ENCODE data around the gene MFNG. TPM values are rescaled to one million over a fixed set of nuclear protein-coding genes. Genes with fewer than 3 reads are reported as not detected.

MFNG gene
- total RNA-seq, 1 donor from 2014 or later = 2.3 TPM

DNA sequence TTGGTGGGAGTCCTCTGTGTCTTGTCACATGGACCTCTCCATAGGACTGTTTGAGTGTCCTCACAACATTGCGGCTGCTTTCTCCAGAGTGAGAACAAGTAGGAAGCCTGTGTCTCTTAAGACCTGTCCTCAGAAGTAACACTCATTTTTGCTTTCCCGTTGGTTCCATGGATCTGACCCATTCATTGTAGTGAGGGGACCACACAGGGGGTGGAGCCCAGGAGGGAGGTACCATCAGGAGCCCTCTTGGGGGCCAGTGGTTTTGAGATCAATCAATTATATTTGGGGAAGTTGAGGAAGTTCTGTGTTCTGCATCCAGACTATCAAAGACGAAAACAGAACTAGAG, 53.5 kb downstream of the MFNG start:
- Histone ChIP-seq H3K36me3 (no peaks in the 10 kb centered on the region), H3F3A (ENCODE audit: low read depth) (peaks cover 10% of the 10 kb centered on the region), H3K9ac (no peak overlapping the region), H2AFZ (replicated peaks) (no peak overlapping the region), H3K4me3 (no peak overlapping the region), H3K27ac (no peak overlapping the region), H3K4me1 (peaks cover 9% of the 10 kb centered on the region), H4K20me1 (ENCODE audit: low read depth) (peaks cover 11% of the 10 kb centered on the region), H3K9me3 (ENCODE audit: low read depth) (no peaks in the 10 kb centered on the region), H3K4me2 (no peak overlapping the region), H3K27me3 (peaks cover 13% of the 10 kb centered on the region), H3K79me2 (ENCODE audit: low read depth) (no peaks in the 10 kb centered on the region)
- no peak for TF ChIP-seq EZH2phosphoT487 (IDR thresholded peaks at IDR 0.05)
- TF ChIP-seq, protein P1, sequence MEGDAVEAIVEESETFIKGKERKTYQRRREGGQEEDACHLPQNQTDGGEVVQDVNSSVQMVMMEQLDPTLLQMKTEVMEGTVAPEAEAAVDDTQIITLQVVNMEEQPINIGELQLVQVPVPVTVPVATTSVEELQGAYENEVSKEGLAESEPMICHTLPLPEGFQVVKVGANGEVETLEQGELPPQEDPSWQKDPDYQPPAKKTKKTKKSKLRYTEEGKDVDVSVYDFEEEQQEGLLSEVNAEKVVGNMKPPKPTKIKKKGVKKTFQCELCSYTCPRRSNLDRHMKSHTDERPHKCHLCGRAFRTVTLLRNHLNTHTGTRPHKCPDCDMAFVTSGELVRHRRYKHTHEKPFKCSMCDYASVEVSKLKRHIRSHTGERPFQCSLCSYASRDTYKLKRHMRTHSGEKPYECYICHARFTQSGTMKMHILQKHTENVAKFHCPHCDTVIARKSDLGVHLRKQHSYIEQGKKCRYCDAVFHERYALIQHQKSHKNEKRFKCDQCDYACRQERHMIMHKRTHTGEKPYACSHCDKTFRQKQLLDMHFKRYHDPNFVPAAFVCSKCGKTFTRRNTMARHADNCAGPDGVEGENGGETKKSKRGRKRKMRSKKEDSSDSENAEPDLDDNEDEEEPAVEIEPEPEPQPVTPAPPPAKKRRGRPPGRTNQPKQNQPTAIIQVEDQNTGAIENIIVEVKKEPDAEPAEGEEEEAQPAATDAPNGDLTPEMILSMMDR (IDR thresholded peaks at IDR 0.05) = no peak
- no peak for TF ChIP-seq EZH2 (IDR thresholded peaks at IDR 0.05)
- no peak overlapping the region for H3K4me3 Mint-ChIP-seq
- H3K27me3 Mint-ChIP-seq (ENCODE audit: insufficient read depth, low read depth) = peaks cover 27% of the 10 kb centered on the region
- H3K27ac Mint-ChIP-seq = no peak overlapping the region
- H3K36me3 Mint-ChIP-seq = no peaks in the 10 kb centered on the region
- DNase-seq (ENCODE audit: low spot score) = no peak
- H3K9me3 Mint-ChIP-seq = peaks cover 4% of the 10 kb centered on the region
- peaks cover 25% of the 10 kb centered on the region for H3K4me1 Mint-ChIP-seq

DNA sequence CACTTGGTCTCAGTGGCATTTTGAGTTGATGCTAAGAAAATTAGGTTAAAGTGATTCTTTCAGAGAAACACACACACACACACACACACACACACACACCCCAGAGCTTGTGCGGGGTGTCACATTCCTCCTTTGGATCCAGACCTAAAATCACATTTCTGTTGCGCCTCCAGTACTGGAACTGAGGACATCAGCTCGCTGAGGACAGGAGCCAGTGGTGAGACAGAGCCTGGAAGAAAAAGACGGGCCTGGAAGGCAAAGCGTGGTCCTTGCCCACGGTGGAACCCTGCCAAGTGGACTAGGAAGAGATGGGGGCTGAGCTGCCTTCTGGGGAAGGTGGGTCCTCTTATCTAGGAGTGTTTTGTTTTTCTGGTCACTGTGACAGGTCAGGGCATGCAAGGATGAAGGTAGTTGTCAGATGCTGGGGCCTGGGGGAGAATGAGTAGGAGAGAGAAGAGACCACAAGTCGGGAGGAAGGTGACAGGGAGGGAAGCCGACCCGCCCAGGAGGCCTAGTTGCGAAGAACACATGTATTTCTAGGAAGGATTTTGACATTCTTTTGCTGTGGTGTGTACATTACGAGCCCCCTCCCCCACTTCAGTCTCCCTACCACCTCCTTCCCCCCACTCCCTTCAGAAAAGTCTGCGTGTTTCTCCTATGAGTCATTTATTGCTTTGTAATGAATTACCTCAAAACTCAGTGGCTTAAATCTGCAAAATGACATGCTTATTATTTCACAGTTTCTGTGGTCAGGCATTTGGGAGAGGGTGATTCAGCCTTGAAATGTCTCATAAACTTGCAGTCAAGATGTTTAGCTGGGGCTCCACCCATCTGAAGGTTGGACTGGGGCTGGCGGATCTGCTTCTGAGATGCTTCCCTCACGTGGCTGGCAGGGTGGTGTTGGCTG, 54.1 kb downstream of the MFNG start:
- no peak overlapping the region for H3K27ac ChIP-seq
- TF ChIP-seq EZH2 (IDR thresholded peaks at IDR 0.05) = no peak
- TF ChIP-seq, protein P1 (IDR thresholded peaks at IDR 0.05) = no peak
- no peak for TF ChIP-seq EZH2phosphoT487 (IDR thresholded peaks at IDR 0.05)
- Mint-ChIP-seq H3K27me3 (ENCODE audit: insufficient read depth, low read depth) (peaks cover 29% of the 10 kb centered on the region), H3K4me3 (no peak overlapping the region), H3K36me3 (no peaks in the 10 kb centered on the region), H3K4me1 (peaks cover 25% of the 10 kb centered on the region), H3K27ac (no peak overlapping the region), H3K9me3 (peaks cover 4% of the 10 kb centered on the region)
- H3K4me3 ChIP-seq = no peak overlapping the region
- H4K20me1 ChIP-seq (ENCODE audit: low read depth) = peaks cover 11% of the 10 kb centered on the region
- H3F3A ChIP-seq (ENCODE audit: low read depth) = peaks cover 10% of the 10 kb centered on the region
- H2AFZ ChIP-seq (replicated peaks) = no peak overlapping the region
- H3K36me3 ChIP-seq = no peaks in the 10 kb centered on the region
- no peak overlapping the region for H3K4me2 ChIP-seq
- no peak overlapping the region for H3K9ac ChIP-seq
- peaks cover 19% of the 10 kb centered on the region for H3K27me3 ChIP-seq
- no peaks in the 10 kb centered on the region for H3K9me3 ChIP-seq (ENCODE audit: low read depth)
- H3K4me1 ChIP-seq = peaks cover 9% of the 10 kb centered on the region
- no peak for DNase-seq (ENCODE audit: low spot score)
- no peaks in the 10 kb centered on the region for H3K79me2 ChIP-seq (ENCODE audit: low read depth)

DNA sequence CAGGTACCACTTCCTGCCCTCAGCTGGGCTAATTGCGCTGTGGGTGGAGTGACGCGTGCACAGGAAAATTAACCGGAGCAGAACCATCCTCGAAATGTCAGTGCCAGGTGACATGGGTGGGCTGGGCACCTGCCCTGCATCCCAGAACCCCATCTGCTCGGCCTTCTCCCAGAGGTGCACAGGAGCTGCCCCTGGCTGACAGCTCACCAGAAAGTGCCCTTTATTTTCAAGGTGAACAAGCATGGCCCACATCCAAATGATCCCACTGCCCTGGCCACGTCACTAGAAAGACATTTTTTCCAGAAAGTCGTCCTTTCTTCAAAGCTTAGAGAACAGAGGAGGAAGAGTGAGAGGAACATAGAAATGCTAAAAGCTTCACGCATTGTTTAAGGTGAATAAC, 54.8 kb downstream of the MFNG start:
- Histone ChIP-seq H3K4me1 (peaks cover 15% of the 10 kb centered on the region), H3K9ac (no peak overlapping the region), H3K36me3 (no peaks in the 10 kb centered on the region), H3K4me3 (no peak overlapping the region), H3K79me2 (ENCODE audit: low read depth) (no peaks in the 10 kb centered on the region), H3K9me3 (ENCODE audit: low read depth) (no peaks in the 10 kb centered on the region), H3K27me3 (peaks cover 26% of the 10 kb centered on the region), H3K4me2 (no peak overlapping the region), H3K27ac (no peak overlapping the region), H3F3A (ENCODE audit: low read depth) (peaks cover 10% of the 10 kb centered on the region), H4K20me1 (ENCODE audit: low read depth) (peaks cover 15% of the 10 kb centered on the region), H2AFZ (replicated peaks) (no peak overlapping the region)
- no peak for DNase-seq (ENCODE audit: low spot score)
- Mint-ChIP-seq H3K36me3 (no peaks in the 10 kb centered on the region), H3K9me3 (peaks cover 4% of the 10 kb centered on the region), H3K4me1 (peaks cover 30% of the 10 kb centered on the region), H3K27ac (no peak overlapping the region), H3K27me3 (ENCODE audit: insufficient read depth, low read depth) (peaks cover 34% of the 10 kb centered on the region), H3K4me3 (peak overlapping the region; percentile 37)
- no peak for TF ChIP-seq EZH2phosphoT487 (IDR thresholded peaks at IDR 0.05)
- no peak for TF ChIP-seq EZH2 (IDR thresholded peaks at IDR 0.05)
- TF ChIP-seq, protein P1 (IDR thresholded peaks at IDR 0.05) = no peak

Data from neural progenitor cell (in vitro differentiated cells).